ENCODE results near the gene CERS6.

GRCh38 chr2:168589236-168590211 is 133.5 kb downstream of the CERS6 start:
- TF ChIP-seq CTCF (optimal IDR thresholded peaks at IDR 0.05 in 1 of 3, IDR thresholded peaks at IDR 0.05 in 1 of 3, conservative IDR thresholded peaks at IDR 0.05 in 1 of 3; ENCODE audit: extremely low read depth in 1 of 3, insufficient read depth in 2 of 3, low read length in 3 of 3) (no peak), EZH2 (IDR thresholded peaks at IDR 0.05; ENCODE audit: low read length) (no peak)
